HG03558 (cell line): ENCODE results near the gene SLC22A15.
"Not testable (repeated sequence)": the region's sequence is repeated elsewhere in the genome, so short reads cannot be mapped to it uniquely, and the experiment has no call there.

Source experiments
- ATAC-seq: cut with Tn5 transposase; IDR thresholded peaks from one replicate; pipeline ENCODE4 v1.9.1; 2021; ENCODE audit warnings: moderate number of reproducible peaks; ENCODE audit not compliant: unreplicated experiment; ENCODE audit errors: extremely low read depth

Gene SLC22A15

DNA sequence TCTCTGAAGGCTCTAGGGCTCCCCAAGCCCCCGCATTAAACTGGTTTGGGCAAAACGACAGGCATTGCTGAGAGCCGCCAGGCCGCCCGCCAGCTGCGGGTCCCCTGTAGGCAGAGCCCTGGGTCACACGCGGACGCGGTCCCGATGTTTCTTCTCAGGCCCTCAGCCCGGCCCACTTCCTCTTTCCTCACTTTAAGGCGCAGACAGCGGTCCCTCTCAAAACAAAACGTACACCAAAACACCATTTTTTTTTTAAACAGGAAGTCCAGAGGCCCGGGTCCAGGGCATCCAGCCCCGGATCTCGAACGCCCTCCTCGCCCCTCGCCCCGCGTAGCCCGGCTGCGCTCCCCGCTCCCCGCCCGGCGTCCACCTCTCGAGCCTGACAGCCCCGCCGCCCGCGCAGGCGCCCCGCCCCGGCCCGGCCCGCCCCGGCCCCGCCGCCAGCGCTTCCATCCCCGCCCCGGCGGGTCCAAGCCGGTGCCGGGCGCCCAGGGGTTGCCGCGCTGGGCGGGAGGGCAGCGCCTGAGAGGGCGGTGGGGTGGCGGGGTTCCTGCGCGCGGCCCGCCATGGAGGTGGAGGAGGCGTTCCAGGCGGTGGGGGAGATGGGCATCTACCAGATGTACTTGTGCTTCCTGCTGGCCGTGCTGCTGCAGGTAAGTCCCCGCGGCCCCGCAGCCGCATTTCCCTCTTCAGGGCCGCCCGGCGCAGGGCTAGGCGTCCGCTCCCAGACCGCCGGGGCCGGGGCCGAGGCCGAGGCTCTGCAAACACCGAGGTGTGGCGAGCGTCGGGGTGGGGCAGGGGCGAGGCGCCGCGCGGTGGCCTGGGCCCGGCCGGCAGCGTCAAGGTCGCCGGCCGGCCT lies at the start of gene SLC22A15:
SLC22A15 (plus strand) TSS at position 452 of the 859 bp plus-strand sequence; CDS start at position 567, 115 bp downstream.
- ATAC-seq = peak; percentile 66

DNA sequence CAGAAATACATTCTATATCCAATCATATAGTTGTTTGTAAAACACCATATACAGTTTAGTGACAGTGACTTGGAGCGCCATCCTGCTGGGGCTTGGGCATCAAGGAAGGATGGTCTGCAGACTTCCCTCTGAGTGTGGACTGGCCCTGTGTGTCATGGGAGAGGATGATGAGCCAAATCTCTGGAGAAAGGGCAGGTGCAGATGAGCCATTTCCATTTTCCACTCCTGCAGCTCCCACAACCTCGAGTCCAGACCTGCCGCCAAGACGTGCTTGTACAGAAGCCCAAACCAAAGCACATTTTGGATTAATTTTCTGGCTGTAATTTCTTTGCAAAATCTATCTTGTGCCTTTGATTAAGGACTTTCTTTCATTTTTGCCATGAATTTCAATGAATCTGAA lies 48.3 kb upstream of the SLC22A15 start:
- no peak for ATAC-seq

DNA sequence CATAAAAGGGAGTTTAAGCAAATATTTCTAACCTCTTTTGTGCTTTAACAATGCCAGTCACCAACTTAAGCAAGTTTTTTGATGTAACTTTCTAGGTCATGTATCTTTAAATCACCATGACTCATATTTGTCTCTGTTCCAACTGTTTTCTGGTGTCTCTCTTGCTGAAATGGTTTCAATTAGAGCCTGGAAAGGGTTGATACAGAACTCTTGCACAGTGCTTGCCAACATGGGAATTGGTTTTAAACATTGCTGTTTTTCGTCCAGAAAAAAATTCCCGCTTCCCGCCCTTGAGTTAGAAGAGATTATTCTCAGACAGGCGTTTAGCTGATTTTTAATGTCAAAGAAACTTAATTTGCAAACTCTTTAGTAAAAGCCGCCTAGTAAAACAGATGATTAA lies 46.4 kb upstream of the SLC22A15 start:
- no peak for ATAC-seq

DNA sequence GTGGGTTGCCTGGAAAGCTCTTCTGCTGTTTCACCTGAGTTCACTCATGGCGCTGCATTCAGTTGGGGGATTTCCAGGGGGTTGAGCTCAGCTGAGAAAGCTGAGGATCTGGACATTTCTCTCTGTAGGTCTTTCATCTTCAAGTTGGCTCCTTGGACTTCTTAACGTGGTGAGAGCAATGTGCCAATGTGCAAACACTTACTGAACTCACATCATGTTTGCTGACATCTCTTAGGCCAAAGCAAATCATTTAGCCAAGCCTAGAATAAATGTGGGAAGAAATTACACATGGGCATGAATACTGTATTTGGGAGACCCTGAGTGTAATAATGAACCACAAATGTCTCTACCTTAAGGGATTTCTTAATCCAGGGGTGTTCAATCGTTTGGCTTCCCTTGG lies 42.7 kb upstream of the SLC22A15 start:
- ATAC-seq = no peak

DNA sequence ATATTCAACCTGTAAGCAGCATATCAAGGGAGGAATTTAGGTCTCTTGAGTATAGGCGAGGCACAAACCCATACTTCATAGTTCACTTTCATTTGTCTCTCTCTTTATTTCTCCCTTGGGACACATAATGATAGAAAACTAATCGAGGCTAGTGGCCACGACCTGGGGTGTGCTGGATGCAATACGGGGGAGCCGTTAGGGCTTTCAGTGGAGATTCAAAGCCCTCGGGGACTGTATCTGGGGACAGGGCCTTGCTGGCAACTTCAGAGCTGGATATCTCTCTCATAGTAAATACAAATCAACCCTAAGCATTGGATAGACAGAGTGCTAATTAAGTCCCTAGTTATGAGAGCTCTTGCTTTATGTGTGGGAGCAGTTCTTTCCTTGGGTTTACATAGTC lies 36.9 kb upstream of the SLC22A15 start:
- ATAC-seq = no peak

DNA sequence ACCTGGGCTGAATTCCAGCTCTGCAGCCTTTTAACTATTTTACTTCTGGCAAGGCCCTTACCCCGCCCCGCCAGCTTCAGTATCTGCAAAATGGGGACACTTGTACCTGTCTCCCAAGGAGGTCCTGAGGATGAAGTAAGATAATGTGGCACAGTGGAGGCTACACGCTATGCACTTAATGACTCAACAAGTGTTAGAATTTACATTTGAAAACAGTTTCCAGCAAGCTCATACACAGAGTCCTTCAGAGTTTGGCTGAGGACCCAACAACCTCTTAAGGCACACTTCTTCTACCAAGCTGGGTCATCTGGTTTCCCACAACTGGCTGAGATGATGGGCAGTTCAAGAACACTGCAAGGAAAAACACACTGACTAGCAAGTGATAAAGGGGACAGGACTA lies 30.2 kb upstream of the SLC22A15 start:
- ATAC-seq = no peak

DNA sequence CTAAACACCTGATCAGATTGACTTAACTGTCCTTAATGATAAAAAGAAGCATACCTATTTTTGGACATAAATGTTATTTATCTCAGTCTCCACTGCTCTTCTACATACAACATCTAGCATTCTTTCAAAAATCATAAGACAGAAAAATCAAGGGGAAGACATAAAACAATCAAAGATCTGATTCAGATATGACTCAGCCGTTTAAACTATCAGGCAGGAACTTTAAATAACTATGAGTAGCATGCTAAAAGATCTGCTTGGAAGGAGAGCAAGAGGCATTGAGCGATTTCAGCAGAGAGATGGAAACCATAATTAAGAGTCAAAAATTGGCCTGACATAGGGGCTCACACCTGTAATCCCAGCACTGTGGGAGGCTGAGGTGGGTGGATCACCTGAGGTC lies 27.2 kb upstream of the SLC22A15 start:
- no peak for ATAC-seq

DNA sequence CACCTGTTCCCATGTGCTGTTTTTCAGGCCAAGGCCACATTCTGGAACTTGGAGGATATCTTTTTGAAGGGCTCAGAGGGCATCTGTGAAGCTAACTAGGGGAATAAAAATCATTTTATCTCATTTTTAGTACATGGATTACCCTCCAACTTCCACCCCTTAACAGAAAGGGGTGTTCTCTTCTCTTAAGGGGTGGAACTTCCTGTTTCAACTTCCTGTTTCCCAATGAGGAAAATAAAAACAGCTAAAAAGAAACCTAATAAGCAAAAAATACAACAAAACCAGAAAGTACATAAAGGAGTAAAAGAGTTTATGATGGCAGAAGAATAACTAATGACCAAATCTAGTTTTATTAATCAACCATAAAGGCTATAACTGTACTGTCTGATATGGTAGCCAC lies 24.8 kb upstream of the SLC22A15 start:
- ATAC-seq = no peak

DNA sequence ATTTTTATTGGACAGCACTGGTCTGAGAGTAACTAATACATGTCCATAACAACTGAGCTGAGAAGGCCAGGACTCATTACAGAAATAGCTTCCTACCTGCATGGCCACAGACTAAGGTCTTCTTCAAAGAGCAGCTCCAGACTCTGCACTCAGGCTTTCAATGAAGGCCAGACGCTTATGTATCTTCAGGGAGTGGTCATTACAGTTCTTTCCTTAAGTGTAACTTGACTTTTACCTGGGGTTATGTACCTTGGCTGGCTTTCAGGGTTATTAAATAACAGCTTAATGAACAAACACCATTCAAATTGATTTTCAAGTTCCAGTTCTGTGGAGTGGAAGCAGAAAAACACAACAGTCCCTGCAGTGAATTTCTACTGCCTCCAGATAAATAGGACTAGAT lies 23.8 kb upstream of the SLC22A15 start:
- ATAC-seq = no peak

DNA sequence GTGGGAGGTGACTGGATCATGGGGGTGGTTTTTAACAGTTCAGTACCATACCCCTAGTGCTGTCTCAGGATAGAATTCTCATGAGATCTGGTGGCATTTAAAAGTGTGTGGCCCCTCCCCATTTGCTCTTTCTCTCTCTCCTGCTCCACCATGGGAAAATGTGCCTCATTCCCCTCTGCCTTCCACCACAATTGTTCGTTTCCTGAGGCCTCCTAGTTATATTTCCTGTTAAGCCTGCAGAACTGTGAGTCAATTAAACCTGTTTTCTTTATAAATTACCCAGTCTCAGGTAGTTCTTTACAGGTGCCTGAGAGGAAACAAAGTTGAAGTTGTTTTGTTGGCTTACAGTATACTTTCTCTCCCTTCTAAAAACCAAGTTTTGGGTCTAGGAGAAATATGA lies 23.1 kb upstream of the SLC22A15 start:
- no peak for ATAC-seq

DNA sequence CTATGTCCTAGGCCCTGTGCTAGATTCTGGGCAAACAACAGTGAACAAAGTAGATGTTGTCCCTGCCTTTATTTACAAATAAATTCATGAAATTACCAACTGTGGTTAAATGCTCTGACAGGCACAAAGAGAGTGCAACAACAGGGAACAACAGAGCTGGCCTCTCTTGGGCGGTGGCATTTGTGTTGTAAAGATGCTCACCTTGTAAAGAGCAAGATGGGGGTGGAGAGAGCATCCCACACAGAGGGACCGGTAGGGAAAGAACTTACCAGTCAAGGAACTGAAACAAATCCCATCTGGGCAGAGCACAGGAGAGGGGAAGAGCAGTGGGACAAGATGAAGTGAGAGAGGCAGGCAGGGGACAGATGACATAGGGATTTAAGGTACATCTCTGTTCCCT lies 21.6 kb upstream of the SLC22A15 start:
- ATAC-seq = no peak

DNA sequence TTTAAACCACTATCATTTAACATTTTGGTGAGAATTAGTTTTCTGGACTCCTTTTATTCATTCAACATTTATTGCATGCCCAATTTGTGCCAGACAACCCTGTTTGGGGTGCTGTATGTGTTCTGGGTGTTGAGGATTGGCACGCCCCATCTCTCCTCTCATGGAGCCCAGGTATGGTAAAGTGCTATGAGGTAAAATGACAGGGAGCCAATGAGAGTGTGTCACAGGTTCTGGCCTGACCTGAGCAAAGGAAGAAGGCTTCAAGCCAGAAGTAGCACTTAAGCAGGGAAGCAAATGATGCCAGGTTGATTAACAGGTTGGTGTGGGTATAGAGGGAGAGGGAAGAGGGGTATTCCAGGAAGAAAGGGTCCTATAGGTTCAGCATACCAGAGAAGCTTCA lies 21.1 kb upstream of the SLC22A15 start:
- no peak for ATAC-seq

DNA sequence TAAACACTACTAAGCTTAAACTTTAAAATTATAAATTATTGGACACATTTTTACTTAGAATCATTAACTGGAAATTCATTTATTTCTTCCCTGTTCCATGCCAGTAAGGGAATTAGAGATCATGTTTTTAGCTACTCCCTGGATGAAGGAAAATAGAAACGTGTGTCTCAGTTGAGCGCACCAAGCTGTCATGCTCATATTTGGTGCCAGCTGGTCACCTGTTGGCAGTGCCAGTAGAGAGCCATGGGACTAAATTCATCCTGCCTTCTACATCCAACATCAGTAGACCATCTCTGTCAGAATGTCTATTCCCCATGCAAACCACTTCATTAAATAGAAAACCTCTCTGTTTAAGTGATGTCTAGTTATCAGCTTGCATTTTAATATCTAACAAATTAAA lies 17.4 kb upstream of the SLC22A15 start:
- ATAC-seq = no peak

DNA sequence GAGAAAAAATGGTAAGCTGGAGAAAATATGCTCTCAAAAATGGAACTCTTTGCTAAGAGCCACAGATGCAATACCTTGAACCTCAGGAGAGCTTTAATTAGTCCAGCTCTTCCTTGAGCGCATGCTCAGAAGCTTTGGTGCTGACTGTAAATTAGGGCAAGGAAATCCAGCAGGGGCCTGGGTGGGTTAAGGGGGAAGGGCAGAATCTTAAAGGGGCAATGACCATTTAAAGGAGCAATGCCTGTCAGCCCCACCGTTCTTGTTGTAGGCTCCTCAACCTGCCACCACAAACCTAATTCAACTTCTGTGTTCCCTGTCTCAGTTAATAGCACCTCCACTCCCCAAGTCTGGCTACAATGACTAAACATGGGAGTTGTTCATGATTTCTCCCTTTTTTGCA lies 6.8 kb upstream of the SLC22A15 start:
- no peak for ATAC-seq

DNA sequence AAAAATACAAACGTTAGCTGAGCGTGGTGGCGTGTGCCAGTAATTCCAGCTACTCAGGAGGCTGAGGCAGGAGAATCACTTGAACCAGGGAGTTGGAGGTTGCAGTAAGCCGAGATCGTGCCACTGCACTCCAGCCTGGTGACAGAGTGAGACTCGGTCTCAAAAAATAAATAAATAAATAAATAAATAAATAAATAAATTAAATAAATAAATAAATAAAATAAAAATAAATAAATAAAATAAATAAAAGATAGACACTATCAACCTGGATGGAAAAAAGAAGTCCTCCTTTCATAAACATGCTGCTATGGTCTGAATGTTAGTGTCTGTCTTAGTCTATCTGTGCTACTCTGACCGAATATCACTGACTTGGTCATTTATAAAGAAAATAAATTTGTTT lies 4.5 kb upstream of the SLC22A15 start:
- not testable (repeated sequence) for ATAC-seq

DNA sequence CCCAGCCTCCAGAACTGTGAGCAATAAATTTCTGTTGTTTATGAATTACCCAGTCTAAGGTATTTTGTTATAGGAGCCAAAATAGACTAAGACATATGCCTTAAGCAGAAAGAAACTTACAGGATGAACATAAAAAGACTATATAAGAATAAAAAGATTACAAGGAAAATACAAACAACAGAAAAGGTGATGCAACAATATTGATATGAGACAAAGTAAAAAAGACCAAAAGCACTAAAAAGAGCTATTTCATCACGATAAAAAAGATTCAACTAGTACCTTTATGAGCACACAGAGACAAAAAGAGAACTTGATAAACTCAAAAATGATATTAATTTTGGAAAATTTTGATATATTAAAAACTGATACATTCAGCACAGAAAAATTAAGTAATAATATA lies 3.2 kb upstream of the SLC22A15 start:
- no peak for ATAC-seq

DNA sequence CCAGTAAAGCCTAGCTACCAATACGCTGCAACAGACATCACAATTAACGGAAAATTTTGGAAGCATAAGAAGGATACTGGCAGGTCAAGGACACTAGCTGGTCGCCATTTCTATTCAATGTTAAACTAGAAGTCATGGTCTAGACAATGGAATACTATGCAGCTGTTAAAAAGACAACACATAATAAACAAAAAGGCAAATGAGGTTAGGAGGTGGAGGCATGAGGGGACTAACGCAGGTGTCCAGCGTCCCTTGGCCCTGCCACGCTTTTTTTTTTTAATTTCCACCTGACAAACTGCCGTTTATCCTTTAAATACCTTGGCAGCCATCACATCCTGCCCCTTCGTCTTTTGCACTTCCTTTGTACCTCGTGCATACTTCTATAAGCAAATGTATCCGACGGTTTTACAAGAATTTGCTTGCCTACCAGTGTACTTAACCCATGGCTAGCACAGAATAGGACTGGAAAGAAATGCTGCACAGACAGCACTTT lies 698 bp upstream of the SLC22A15 start:
- no peak for ATAC-seq

DNA sequence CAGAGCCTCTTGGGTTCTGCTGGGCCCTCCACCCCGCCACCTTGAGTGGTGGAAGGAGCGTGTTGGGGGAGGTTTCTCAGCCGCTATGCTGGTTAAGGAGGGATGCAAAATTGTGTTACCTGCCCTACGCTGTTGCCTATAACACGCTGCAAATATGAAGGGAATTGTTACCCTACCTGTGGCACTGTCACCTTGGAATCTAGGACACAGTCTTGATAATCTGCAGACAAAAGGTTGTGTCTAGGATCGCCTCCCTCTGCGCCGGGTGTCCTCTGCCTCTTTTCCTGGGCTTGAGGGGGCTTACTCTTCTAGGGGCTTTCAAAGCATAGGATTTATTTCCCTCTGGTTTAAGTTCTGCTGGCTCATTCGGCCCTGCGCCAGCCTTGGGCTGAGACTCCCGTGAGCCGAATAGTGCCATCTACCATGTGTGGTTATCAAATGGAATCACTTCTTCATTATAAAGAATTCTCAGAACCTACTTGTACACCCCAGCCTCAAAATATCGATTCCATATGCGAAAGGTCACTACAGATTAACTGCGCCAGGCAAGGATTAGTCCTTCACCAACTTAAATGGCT lies 697 bp downstream of the SLC22A15 start:
- no peak for ATAC-seq

DNA sequence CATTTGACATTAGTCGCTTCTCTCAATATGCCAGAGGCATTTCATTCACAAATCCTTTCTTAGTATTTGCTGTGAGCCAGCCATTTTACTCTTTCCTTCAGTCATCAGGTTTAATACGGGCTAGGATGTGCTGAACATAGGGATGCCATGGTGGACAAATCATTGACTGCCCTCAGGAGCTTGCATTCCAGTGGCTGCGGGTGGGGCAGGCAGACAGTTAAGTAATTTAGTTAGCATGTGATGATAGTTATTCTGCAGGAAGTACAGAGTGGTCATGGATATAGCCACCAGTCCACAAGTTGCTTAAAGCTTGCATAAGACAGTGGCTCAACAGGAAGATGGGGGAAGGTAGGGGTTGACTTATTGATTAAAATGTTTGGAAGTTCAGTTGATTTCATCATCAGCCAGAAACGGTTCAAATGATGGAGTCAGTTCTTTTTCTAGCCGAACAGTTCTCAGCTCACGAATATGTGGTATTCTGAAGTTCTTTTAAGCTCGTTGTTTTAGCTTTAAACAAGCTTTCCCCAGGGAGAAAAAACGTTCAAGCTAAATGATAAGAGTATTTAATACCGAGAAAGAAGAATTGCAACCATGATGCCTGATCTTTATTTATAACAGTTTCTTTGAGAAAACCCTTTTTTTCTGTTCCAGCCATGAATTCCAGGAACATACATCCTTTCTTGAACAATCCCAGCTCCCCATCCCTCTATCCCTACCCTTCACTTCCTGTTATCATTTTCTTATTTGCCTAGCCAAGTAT lies 1.4 kb downstream of the SLC22A15 start:
- ATAC-seq = no peak

DNA sequence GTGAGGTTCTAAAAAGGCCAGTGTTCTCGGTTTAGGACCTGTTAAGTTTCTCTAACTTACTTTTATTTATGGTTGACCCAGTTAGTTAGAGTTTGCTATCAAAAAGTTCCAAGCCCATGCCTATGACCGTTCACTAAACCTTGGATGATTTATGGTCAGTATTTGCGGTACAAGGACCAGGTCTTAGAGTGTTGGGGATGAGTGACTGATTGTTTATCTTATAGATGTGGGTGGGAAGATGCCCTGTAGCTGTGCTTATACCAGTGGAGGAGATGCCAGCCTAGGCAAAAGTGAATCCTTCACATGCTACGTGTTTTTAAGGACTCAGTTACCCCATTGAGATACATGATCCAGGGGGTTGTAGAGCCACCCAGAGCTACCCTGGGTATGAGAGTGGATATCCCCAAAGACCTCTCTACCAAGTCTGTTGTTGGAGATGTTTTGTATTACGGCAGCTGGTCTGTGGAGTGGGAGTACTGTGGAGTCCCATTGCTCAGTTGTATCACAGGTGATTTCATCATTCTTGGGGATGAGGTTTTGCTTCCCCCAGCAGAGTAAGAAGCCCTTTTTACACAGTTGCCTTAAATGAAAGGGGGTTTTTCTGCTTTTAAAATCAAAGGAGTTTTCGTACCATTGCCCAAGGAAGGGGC lies 2.1 kb downstream of the SLC22A15 start:
- no peak for ATAC-seq

DNA sequence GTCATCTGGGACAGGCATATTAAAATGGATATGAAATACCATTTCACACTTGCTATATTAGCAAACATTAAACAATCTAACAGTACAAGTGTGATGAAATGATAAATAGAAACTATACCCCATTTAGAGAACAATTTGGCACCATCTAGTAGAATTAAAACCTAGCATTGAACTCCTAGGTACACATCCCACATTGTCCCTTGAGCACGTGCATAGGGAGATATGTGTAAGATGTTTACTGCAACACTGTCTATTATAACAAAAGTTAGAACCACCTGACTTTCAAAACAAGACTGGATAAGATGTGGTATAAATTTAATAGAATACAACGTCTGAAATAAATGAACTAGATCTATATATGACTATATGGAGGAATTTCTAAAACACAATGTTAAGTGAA lies 3.8 kb downstream of the SLC22A15 start:
- ATAC-seq = no peak
